SU-DHL-6 (cell line): Measurements from ENCODE around the gene RXRB.

ENCODE experiments used
- H2AFZ ChIP-seq: fragments of 200-600 bp; sonication (generic); 2 replicates; pipeline ENCODE4 v1.6.1; 2014; ENCODE audit warnings: low read depth, mild to moderate bottlenecking, moderate library complexity, mixed read lengths, antibody characterized with exemption, low read length; ENCODE audit not compliant: severe bottlenecking
- H3F3A ChIP-seq: fragments of 200-600 bp; shearing (Covaris generic); 2 replicates; pipeline ENCODE4 v1.6.0; 2016; ENCODE audit warnings: antibody characterized with exemption, mild to moderate bottlenecking; ENCODE audit not compliant: insufficient read depth
- H3K27ac ChIP-seq: fragments of 200-600 bp; sonication (generic); 2 replicates; pipeline ENCODE4 v1.5.1; 2016; ENCODE audit warnings: low read depth, mild to moderate bottlenecking, low read length, moderate library complexity, mixed read lengths
- H3K27me3 ChIP-seq: fragments of 200-600 bp; sonication (generic), shearing (Covaris generic); 2 replicates; pipeline ENCODE4 v1.6.0; 2014; ENCODE audit warnings: mild to moderate bottlenecking, low read length
- H3K36me3 ChIP-seq: fragments of 200-600 bp; sonication (generic); 2 replicates; pipeline ENCODE4 v1.6.1; 2014; ENCODE audit warnings: mild to moderate bottlenecking, low read length, mixed read lengths
- H3K4me2 ChIP-seq: fragments of 300-600, 200-600 bp; shearing (Covaris generic), sonication (generic); 2 replicates; pipeline ENCODE4 v1.6.0; 2014; ENCODE audit warnings: low read length, low read depth, mild to moderate bottlenecking; ENCODE audit not compliant: poor library complexity, severe bottlenecking
- H3K4me3 ChIP-seq: fragments of 200-600 bp; sonication (generic); 2 replicates; pipeline ENCODE4 v1.5.1; 2014; ENCODE audit warnings: antibody characterized with exemption, low read length, mild to moderate bottlenecking, mixed read lengths; ENCODE audit not compliant: insufficient read depth, poor library complexity, severe bottlenecking
- H3K79me2 ChIP-seq: fragments of 200-600 bp; sonication (generic); 2 replicates; pipeline ENCODE4 v1.6.1; 2014; ENCODE audit warnings: mild to moderate bottlenecking, low read length, moderate library complexity; ENCODE audit not compliant: insufficient read depth
- H3K9ac ChIP-seq: fragments of 200-600 bp; sonication (generic); 2 replicates; pipeline ENCODE4 v1.7.0; 2014; ENCODE audit warnings: mild to moderate bottlenecking, low read length
- H3K9me2 ChIP-seq: fragments of 200-600 bp; sonication (generic); replicated peaks from 2 replicates; pipeline ENCODE4 v1.6.1; 2014; ENCODE audit warnings: low read length; ENCODE audit not compliant: insufficient read depth
- H3K9me3 ChIP-seq: fragments of 200-600 bp; sonication (generic); 2 replicates; pipeline ENCODE4 v1.6.1; 2014; ENCODE audit warnings: low read length, mixed read lengths; ENCODE audit not compliant: insufficient read depth
- H4K20me1 ChIP-seq: fragments of 200-600 bp; sonication (generic); 2 replicates; pipeline ENCODE4 v1.6.1; 2014; ENCODE audit warnings: low read depth, mild to moderate bottlenecking, antibody characterized with exemption, low read length, moderate library complexity, mixed read lengths
- CTCF ChIP-seq: fragments of 200-600 bp; sonication (generic); IDR thresholded peaks from one replicate; pipeline ENCODE4 v1.5.1; 2017; ENCODE audit warnings: antibody characterized with exemption, mild to moderate bottlenecking, low read length, moderate library complexity; ENCODE audit not compliant: insufficient read depth, poor library complexity, severe bottlenecking
- EZH2phosphoT487 ChIP-seq: fragments of 200-600 bp; sonication (generic), shearing (Covaris generic); conservative IDR thresholded peaks from 2 replicates; pipeline ENCODE4 v1.6.1; 2018; ENCODE audit warnings: mild to moderate bottlenecking, antibody characterized with exemption, low read length, moderate library complexity, mixed read lengths

RXRB gene

GRCh38 chr6:33164665-33165373, 35.6 kb downstream of the RXRB start:
- no peak overlapping the region for H3K4me2 ChIP-seq
- no peaks in the 10 kb centered on the region for H3F3A ChIP-seq
- H3K9ac ChIP-seq: no peak overlapping the region
- H3K4me3 ChIP-seq: no peak overlapping the region
- H3K36me3 ChIP-seq: no peaks in the 10 kb centered on the region
- H3K9me3 ChIP-seq: no peaks in the 10 kb centered on the region
- H3K9me2 ChIP-seq: no peaks in the 10 kb centered on the region
- no peaks in the 10 kb centered on the region for H3K27me3 ChIP-seq
- no peak overlapping the region for H2AFZ ChIP-seq
- no peaks in the 10 kb centered on the region for H3K79me2 ChIP-seq
- H4K20me1 ChIP-seq: no peaks in the 10 kb centered on the region
- H3K27ac ChIP-seq: no peak overlapping the region
- no peak for TF ChIP-seq EZH2phosphoT487
- no peak for TF ChIP-seq CTCF

- no peak overlapping the region for H2AFZ ChIP-seq
- no peaks in the 10 kb centered on the region for H3F3A ChIP-seq
- no peak overlapping the region for H3K4me3 ChIP-seq
- no peaks in the 10 kb centered on the region for H3K9me3 ChIP-seq
- H4K20me1 ChIP-seq: no peaks in the 10 kb centered on the region
- TF ChIP-seq EZH2phosphoT487: no peak
- TF ChIP-seq CTCF: no peak
- no peak overlapping the region for H3K9ac ChIP-seq
- no peaks in the 10 kb centered on the region for H3K36me3 ChIP-seq
- H3K9me2 ChIP-seq: no peaks in the 10 kb centered on the region
- H3K27ac ChIP-seq: no peak overlapping the region
- H3K4me2 ChIP-seq: no peak overlapping the region
- H3K27me3 ChIP-seq: no peaks in the 10 kb centered on the region
- no peaks in the 10 kb centered on the region for H3K79me2 ChIP-seq
Measured at GRCh38 chr6:33164176-33164575, 36.3 kb downstream of the RXRB start.

GRCh38 chr6:33163540-33163939, 36.9 kb downstream of the RXRB start:
- Histone ChIP-seq H3K9ac (no peak overlapping the region), H3F3A (no peaks in the 10 kb centered on the region), H2AFZ (no peak overlapping the region), H3K4me3 (no peak overlapping the region), H3K79me2 (no peaks in the 10 kb centered on the region), H3K27me3 (no peaks in the 10 kb centered on the region), H3K36me3 (no peaks in the 10 kb centered on the region), H3K9me2 (no peaks in the 10 kb centered on the region), H4K20me1 (no peaks in the 10 kb centered on the region), H3K27ac (no peak overlapping the region), H3K9me3 (no peaks in the 10 kb centered on the region), H3K4me2 (no peak overlapping the region)
- no peak for TF ChIP-seq CTCF
- TF ChIP-seq EZH2phosphoT487: no peak
